Measurements from ENCODE around the gene PHLPP1. TPM values are rescaled to one million over a fixed set of nuclear protein-coding genes. Genes with fewer than 3 reads are reported as not detected.

Gene PHLPP1
- total RNA-seq, 2 donors from 2014 or later = 8.1 to 11.6 TPM

GRCh38 chr18:62868645-62869044 lies 153.3 kb downstream of the PHLPP1 start:
- H3K27ac ChIP-seq = no peak overlapping the region
- H3K4me1 ChIP-seq (ENCODE audit: control insufficient read depth in 1 of 2, low read depth in 2 of 2) = peaks cover 9 to 33% of the 10 kb centered on the region in 2 donors
- H3K27me3 ChIP-seq (replicated peaks; ENCODE audit: insufficient read depth) = no peaks in the 10 kb centered on the region
- no peak for TF ChIP-seq CTCF (IDR thresholded peaks at IDR 0.05)
- H3K4me3 ChIP-seq = no peak overlapping the region
- ATAC-seq (ENCODE audit: insufficient number of reproducible peaks, low FRiP score, low read depth) = no peak
- H3K36me3 ChIP-seq = no peaks in the 10 kb centered on the region
- no peak for DNase-seq (ENCODE audit: low spot score)
- no peaks in the 10 kb centered on the region for H3K9me3 ChIP-seq

- no peak overlapping the region for H3K27ac ChIP-seq
- TF ChIP-seq CTCF (IDR thresholded peaks at IDR 0.05) = no peak
- no peak for DNase-seq (ENCODE audit: low spot score)
Measured at GRCh38 chr18:62870643-62871042, 155.3 kb downstream of the PHLPP1 start.

GRCh38 chr18:62875323-62875722 lies 160.0 kb downstream of the PHLPP1 start:
- no peak for DNase-seq (ENCODE audit: low spot score)
- no peak overlapping the region for H3K4me3 ChIP-seq
- ATAC-seq (ENCODE audit: insufficient number of reproducible peaks, low FRiP score, low read depth) = no peak
- no peak for TF ChIP-seq CTCF (IDR thresholded peaks at IDR 0.05)
- no peak overlapping the region for H3K27ac ChIP-seq
- H3K9me3 ChIP-seq = no peaks in the 10 kb centered on the region
- H3K4me1 ChIP-seq (ENCODE audit: control insufficient read depth in 1 of 2, low read depth in 2 of 2) = peaks cover 19 to 25% of the 10 kb centered on the region in 2 donors
- no peaks in the 10 kb centered on the region for H3K36me3 ChIP-seq
- H3K27me3 ChIP-seq (replicated peaks; ENCODE audit: insufficient read depth) = no peaks in the 10 kb centered on the region

More at GRCh38 chr18:62870643-62871042, 155.3 kb downstream of the PHLPP1 start:
- H3K4me3 ChIP-seq = no peak overlapping the region
- no peak for ATAC-seq (ENCODE audit: insufficient number of reproducible peaks, low FRiP score, low read depth)
- H3K4me1 ChIP-seq (ENCODE audit: control insufficient read depth in 1 of 2, low read depth in 2 of 2) = peaks cover 9 to 33% of the 10 kb centered on the region in 2 donors
- H3K27me3 ChIP-seq (replicated peaks; ENCODE audit: insufficient read depth) = no peaks in the 10 kb centered on the region
- H3K9me3 ChIP-seq = no peaks in the 10 kb centered on the region
- H3K36me3 ChIP-seq = no peaks in the 10 kb centered on the region

GRCh38 chr18:62876111-62876510 lies 160.8 kb downstream of the PHLPP1 start:
- H3K9me3 ChIP-seq = no peaks in the 10 kb centered on the region
- ATAC-seq (ENCODE audit: insufficient number of reproducible peaks, low FRiP score, low read depth) = no peak
- TF ChIP-seq CTCF (IDR thresholded peaks at IDR 0.05) = no peak

GRCh38 chr18:62876828-62877227 lies 161.5 kb downstream of the PHLPP1 start:
- no peaks in the 10 kb centered on the region for H3K9me3 ChIP-seq
- H3K27me3 ChIP-seq (replicated peaks; ENCODE audit: insufficient read depth) = no peaks in the 10 kb centered on the region
- no peak for DNase-seq (ENCODE audit: low spot score)
- peaks cover 20 to 21% of the 10 kb centered on the region in 2 donors for H3K4me1 ChIP-seq (ENCODE audit: control insufficient read depth in 1 of 2, low read depth in 2 of 2)
- no peak overlapping the region for H3K4me3 ChIP-seq
- H3K36me3 ChIP-seq = no peaks in the 10 kb centered on the region
- H3K27ac ChIP-seq = no peak overlapping the region
- no peak for ATAC-seq (ENCODE audit: insufficient number of reproducible peaks, low FRiP score, low read depth)
- no peak for TF ChIP-seq CTCF (IDR thresholded peaks at IDR 0.05)

More at GRCh38 chr18:62876111-62876510, 160.8 kb downstream of the PHLPP1 start:
- Histone ChIP-seq H3K27ac (no peak overlapping the region), H3K4me3 (no peak overlapping the region), H3K27me3 (replicated peaks; ENCODE audit: insufficient read depth) (no peaks in the 10 kb centered on the region), H3K36me3 (no peaks in the 10 kb centered on the region), H3K4me1 (ENCODE audit: control insufficient read depth in 1 of 2, low read depth in 2 of 2) (peaks cover 16 to 19% of the 10 kb centered on the region in 2 donors)
- DNase-seq (ENCODE audit: low spot score) = no peak

Data from thoracic aorta (tissue), 2 donors.